WTC11 (cell line): ENCODE data around the gene BRI3BP. TPM values are rescaled to one million over a fixed set of nuclear protein-coding genes. Genes with fewer than 3 reads are reported as not detected.

ENCODE experiments used
- ATAC-seq: fragments of 200-7000 bp; cut with Tn5 transposase; 2 replicates; pipeline ENCODE4 v1.10.0; 2021; ENCODE audit warnings: mild to moderate bottlenecking, moderate library complexity
- CTCF ChIA-PET: fragments of 300-600 bp; sonication (Branson Sonifier 250); formaldehyde crosslinking; loops from one replicate; lab custom pipeline; 2021; ENCODE audit warnings: antibody characterized with exemption; lab: Charles Lee
- POLR2A ChIA-PET: fragments of 350-600 bp; sonication (Branson Sonifier 250); formaldehyde crosslinking; loops from one replicate; lab custom pipeline; 2021; ENCODE audit warnings: antibody characterized with exemption; lab: Charles Lee
- DNase-seq: peaks from one replicate; pipeline ENCODE4 v3.0.0; 2021; ENCODE audit warnings: low spot score
- H3K27ac Mint-ChIP-seq: 2 replicates; pipeline ENCODE4 v1.8.0; 2021; ENCODE audit warnings: mixed read lengths
- H3K27me3 Mint-ChIP-seq: 2 replicates; pipeline ENCODE4 v1.8.0; 2021; ENCODE audit warnings: low read depth, mild to moderate bottlenecking, moderate library complexity, mixed read lengths
- H3K36me3 Mint-ChIP-seq: 2 replicates; pipeline ENCODE4 v1.8.0; 2021; ENCODE audit warnings: mixed read lengths
- H3K4me1 Mint-ChIP-seq: 2 replicates; pipeline ENCODE4 v1.8.0; 2022; ENCODE audit warnings: mixed read lengths
- H3K4me3 Mint-ChIP-seq: 2 replicates; pipeline ENCODE4 v1.8.0; 2021; ENCODE audit warnings: mild to moderate bottlenecking, moderate library complexity, mixed read lengths
- H3K9me3 Mint-ChIP-seq: 2 replicates; pipeline ENCODE4 v1.8.0; 2021; ENCODE audit warnings: mixed read lengths
- CBFB ChIP-seq: sonication (generic); formaldehyde crosslinking; IDR thresholded peaks from 2 replicates; pipeline ENCODE4 v1.8.1; 2022; ENCODE audit warnings: mild to moderate bottlenecking, low read depth, missing genetic modification reagents
- CREM ChIP-seq: sonication (generic); formaldehyde crosslinking; IDR thresholded peaks from 2 replicates; pipeline ENCODE4 v1.8.1; 2022; ENCODE audit warnings: mild to moderate bottlenecking, missing genetic modification reagents, moderate library complexity
- EMX1 ChIP-seq: fragments of 250-450 bp; sonication (Bioruptor Pico); IDR thresholded peaks from 2 replicates; pipeline ENCODE4 v1.8.0; 2021; ENCODE audit warnings: mild to moderate bottlenecking
- GTF2I ChIP-seq: fragments of 250-450 bp; sonication (Bioruptor Pico); conservative IDR thresholded peaks from 2 replicates; pipeline ENCODE4 v1.4.0; 2021; ENCODE audit warnings: mild to moderate bottlenecking
- TCF7 ChIP-seq: sonication (generic); formaldehyde crosslinking; IDR thresholded peaks from 2 replicates; pipeline ENCODE4 v1.8.0; 2022; ENCODE audit warnings: mild to moderate bottlenecking, low read depth, missing genetic modification reagents, moderate library complexity
- ZNF121 ChIP-seq: sonication (generic); formaldehyde crosslinking; IDR thresholded peaks from 2 replicates; pipeline ENCODE4 v1.8.0; 2023; ENCODE audit warnings: missing genetic modification reagents
- ZNF219 ChIP-seq: sonication (generic); formaldehyde crosslinking; IDR thresholded peaks from 2 replicates; pipeline ENCODE4 v1.8.0; 2023; ENCODE audit warnings: missing genetic modification reagents, mild to moderate bottlenecking, borderline replicate concordance
- ZNF263 ChIP-seq: sonication (generic); formaldehyde crosslinking; IDR thresholded peaks from 2 replicates; pipeline ENCODE4 v1.8.1; 2022; ENCODE audit warnings: low read depth, mild to moderate bottlenecking, moderate library complexity, missing genetic modification reagents
- ZNF396 ChIP-seq: fragments of 250-450 bp; sonication (Bioruptor Pico); IDR thresholded peaks from 2 replicates; pipeline ENCODE4 v1.8.0; 2021; ENCODE audit warnings: mild to moderate bottlenecking, moderate library complexity, borderline replicate concordance
- total RNA-seq: library from RNA; stranded (reverse); gene quantifications from 3 replicates; pipeline ENCODE4 v1.2.3, GENCODE V29; 2021
- TF ChIP-seq, protein P1 (sequence below): sonication (generic); formaldehyde crosslinking; IDR thresholded peaks from 2 replicates; pipeline ENCODE4 v1.8.1; 2022; ENCODE audit warnings: low read depth, missing genetic modification reagents, borderline replicate concordance
- TF ChIP-seq, protein P2 (sequence below): fragments of 250-450 bp; sonication (Bioruptor Pico); IDR thresholded peaks from 2 replicates; pipeline ENCODE4 v1.9.0; 2021; ENCODE audit warnings: mild to moderate bottlenecking
- TF ChIP-seq, protein P3 (sequence below): sonication (generic); formaldehyde crosslinking; IDR thresholded peaks from 2 replicates; pipeline ENCODE4 v1.8.0; 2023; ENCODE audit warnings: missing genetic modification reagents
- TF ChIP-seq, protein P4 (sequence below): sonication (generic); formaldehyde crosslinking; IDR thresholded peaks from 2 replicates; pipeline ENCODE4 v1.8.1; 2022; ENCODE audit warnings: missing genetic modification reagents, borderline replicate concordance

BRI3BP gene
- total RNA-seq, 1 experiment from 2014 or later = 11.9 TPM

DNA sequence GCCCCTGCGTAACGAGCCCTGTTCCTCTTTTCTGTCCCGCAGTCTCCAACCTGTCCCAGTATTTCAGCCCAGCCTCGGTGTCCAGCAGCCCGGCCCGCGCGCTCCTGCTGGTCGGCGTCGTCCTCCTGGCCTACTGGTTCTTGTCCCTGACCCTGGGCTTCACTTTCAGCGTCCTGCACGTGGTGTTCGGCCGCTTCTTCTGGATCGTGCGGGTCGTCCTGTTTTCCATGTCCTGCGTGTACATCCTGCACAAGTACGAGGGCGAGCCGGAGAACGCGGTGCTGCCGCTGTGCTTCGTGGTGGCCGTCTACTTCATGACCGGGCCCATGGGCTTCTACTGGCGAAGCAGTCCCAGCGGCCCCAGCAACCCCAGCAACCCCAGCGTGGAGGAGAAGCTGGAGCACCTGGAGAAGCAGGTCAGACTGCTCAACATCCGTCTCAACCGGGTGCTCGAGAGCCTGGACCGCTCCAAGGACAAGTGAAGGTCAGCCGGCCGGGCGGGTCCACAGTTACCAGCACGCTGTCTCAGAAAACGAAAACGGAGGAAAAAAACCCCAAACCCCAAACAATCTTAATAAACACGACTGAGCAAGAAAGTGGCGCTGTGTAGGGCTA lies 31.6 kb downstream of the BRI3BP start (continued):
- TF ChIP-seq, protein P1, sequence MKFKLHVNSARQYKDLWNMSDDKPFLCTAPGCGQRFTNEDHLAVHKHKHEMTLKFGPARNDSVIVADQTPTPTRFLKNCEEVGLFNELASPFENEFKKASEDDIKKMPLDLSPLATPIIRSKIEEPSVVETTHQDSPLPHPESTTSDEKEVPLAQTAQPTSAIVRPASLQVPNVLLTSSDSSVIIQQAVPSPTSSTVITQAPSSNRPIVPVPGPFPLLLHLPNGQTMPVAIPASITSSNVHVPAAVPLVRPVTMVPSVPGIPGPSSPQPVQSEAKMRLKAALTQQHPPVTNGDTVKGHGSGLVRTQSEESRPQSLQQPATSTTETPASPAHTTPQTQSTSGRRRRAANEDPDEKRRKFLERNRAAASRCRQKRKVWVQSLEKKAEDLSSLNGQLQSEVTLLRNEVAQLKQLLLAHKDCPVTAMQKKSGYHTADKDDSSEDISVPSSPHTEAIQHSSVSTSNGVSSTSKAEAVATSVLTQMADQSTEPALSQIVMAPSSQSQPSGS (CRISPR knock-in tag) = no peak
- TF ChIP-seq ZNF263 (CRISPR knock-in tag) = no peak
- TF ChIP-seq, protein P2, sequence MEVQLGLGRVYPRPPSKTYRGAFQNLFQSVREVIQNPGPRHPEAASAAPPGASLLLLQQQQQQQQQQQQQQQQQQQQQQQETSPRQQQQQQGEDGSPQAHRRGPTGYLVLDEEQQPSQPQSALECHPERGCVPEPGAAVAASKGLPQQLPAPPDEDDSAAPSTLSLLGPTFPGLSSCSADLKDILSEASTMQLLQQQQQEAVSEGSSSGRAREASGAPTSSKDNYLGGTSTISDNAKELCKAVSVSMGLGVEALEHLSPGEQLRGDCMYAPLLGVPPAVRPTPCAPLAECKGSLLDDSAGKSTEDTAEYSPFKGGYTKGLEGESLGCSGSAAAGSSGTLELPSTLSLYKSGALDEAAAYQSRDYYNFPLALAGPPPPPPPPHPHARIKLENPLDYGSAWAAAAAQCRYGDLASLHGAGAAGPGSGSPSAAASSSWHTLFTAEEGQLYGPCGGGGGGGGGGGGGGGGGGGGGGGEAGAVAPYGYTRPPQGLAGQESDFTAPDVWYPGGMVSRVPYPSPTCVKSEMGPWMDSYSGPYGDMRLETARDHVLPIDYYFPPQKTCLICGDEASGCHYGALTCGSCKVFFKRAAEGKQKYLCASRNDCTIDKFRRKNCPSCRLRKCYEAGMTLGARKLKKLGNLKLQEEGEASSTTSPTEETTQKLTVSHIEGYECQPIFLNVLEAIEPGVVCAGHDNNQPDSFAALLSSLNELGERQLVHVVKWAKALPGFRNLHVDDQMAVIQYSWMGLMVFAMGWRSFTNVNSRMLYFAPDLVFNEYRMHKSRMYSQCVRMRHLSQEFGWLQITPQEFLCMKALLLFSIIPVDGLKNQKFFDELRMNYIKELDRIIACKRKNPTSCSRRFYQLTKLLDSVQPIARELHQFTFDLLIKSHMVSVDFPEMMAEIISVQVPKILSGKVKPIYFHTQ (CRISPR knock-in tag) = no peak
- TF ChIP-seq ZNF121 (CRISPR knock-in tag) = no peak

DNA sequence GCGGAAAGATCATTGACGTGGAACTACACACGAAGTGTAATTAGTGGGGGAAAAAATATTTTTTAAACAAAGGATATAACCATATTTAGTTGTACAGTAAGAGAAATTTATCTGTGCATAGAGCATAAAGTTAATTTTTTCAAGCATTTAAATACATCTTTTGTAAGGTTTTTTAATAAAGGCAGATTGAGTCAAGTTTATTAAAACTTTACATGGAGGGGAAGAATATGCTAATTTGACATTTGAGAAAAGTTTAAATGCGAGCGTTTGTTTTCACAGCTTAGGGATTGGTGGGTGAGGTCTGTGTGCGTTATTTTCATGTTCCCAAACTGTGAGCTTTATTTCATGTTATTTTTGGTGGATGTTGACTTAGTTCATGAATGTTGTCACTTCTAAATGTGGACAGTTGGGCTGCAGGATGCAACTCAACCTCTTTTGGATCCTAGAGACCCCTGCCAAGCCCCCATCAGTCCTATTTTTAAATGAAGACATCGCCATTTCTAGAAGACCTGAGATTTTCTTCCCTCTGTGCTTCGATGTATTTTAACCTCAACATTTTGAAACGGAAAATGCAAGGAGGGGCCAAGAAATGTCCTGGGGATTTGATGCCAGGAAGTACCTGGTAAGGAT lies 32.3 kb downstream of the BRI3BP start:
- Mint-ChIP-seq H3K27me3 (no peaks in the 10 kb centered on the region), H3K4me3 (no peak overlapping the region), H3K36me3 (peaks cover 29% of the 10 kb centered on the region), H3K9me3 (peaks cover 7% of the 10 kb centered on the region), H3K27ac (no peak overlapping the region), H3K4me1 (no peaks in the 10 kb centered on the region)
- ChIA-PET CTCF (no interaction called here), POLR2A (interaction anchor here (0.6 kb wide), 1 partner anchor 97 kb away, joined by 3 read pairs; no protein-coding TSS in a partner anchor)
- no peak for ATAC-seq
- DNase-seq = no peak
- TF ChIP-seq TCF7 (CRISPR knock-in tag) = no peak

DNA sequence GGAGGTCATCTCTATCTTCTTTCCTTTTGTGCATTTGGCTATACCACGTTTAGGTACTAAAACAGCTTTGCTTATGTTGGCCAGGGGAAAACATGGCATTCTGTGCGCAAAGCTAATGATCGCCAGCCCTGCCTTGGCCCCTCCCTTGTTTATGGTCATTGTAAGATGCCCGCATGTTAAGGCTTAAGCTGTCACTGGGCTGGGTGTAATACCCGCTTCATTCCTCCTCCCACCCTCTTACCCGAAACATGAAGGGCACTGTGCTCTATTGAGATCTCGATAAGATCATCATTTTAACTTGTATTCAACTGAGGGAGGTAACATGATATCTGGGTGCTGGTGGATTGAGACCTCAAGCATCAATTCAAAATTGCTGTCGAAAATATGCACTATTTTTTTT lies 34.7 kb downstream of the BRI3BP start:
- no peak for DNase-seq
- no peak for ATAC-seq
- H3K27ac Mint-ChIP-seq = no peak overlapping the region; the same call in 1 of the 2 replicates
- peaks cover 8% of the 10 kb centered on the region for H3K4me1 Mint-ChIP-seq
- POLR2A ChIA-PET = interaction anchor here (0.6 kb wide), 1 partner anchor 28 kb away, joined by 3 read pairs; no protein-coding TSS in a partner anchor
- no peak for TF ChIP-seq CBFB (CRISPR knock-in tag)
- TF ChIP-seq, protein P3, sequence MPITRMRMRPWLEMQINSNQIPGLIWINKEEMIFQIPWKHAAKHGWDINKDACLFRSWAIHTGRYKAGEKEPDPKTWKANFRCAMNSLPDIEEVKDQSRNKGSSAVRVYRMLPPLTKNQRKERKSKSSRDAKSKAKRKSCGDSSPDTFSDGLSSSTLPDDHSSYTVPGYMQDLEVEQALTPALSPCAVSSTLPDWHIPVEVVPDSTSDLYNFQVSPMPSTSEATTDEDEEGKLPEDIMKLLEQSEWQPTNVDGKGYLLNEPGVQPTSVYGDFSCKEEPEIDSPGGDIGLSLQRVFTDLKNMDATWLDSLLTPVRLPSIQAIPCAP (CRISPR knock-in tag) = no peak
- TF ChIP-seq GTF2I (CRISPR knock-in tag) = no peak
- no peak for TF ChIP-seq CREM (CRISPR knock-in tag)
- TF ChIP-seq, protein P4, sequence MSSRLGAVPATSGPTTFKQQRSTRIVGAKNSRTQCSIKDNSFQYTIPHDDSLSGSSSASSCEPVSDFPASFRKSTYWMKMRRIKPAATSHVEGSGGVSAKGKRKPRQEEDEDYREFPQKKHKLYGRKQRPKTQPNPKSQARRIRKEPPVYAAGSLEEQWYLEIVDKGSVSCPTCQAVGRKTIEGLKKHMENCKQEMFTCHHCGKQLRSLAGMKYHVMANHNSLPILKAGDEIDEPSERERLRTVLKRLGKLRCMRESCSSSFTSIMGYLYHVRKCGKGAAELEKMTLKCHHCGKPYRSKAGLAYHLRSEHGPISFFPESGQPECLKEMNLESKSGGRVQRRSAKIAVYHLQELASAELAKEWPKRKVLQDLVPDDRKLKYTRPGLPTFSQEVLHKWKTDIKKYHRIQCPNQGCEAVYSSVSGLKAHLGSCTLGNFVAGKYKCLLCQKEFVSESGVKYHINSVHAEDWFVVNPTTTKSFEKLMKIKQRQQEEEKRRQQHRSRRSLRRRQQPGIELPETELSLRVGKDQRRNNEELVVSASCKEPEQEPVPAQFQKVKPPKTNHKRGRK (CRISPR knock-in tag) = no peak
- no peak for TF ChIP-seq ZNF396
- TF ChIP-seq ZNF219 = no peak
- TF ChIP-seq EMX1 = no peak
- TF ChIP-seq, all 79 proteins: peak for 0
- peaks cover 2% of the 10 kb centered on the region for H3K9me3 Mint-ChIP-seq
- no peaks in the 10 kb centered on the region for H3K27me3 Mint-ChIP-seq
- H3K4me3 Mint-ChIP-seq = no peak overlapping the region
- CTCF ChIA-PET = no interaction called here
- H3K36me3 Mint-ChIP-seq = peaks cover 16% of the 10 kb centered on the region
